ENCODE results near the gene ITIH3.
"Not testable (repeated sequence)": the region's sequence is repeated elsewhere in the genome, so short reads cannot be mapped to it uniquely, and the experiment has no call there.

Gene ITIH3

GRCh38 chr3:52794612-52795099 is at the start of gene ITIH3:
ITIH3 (plus strand) TSS chr3:52794796; CDS start chr3:52794804, 8 bp downstream.
- no peak for FAIRE-seq

GRCh38 chr3:52752045-52752660 is 42.4 kb upstream of the ITIH3 start:
- FAIRE-seq: no peak

GRCh38 chr3:52754373-52754772 is 40.2 kb upstream of the ITIH3 start:
- no peak for FAIRE-seq

GRCh38 chr3:52756141-52756540 is 38.5 kb upstream of the ITIH3 start:
- FAIRE-seq: no peak

GRCh38 chr3:52763466-52763865 is 31.1 kb upstream of the ITIH3 start:
- no peak for FAIRE-seq

- FAIRE-seq: no peak
Measured at GRCh38 chr3:52769786-52770455, 24.7 kb upstream of the ITIH3 start.

- FAIRE-seq: no peak
Measured at GRCh38 chr3:52770496-52771333, 23.9 kb upstream of the ITIH3 start, which contains the start of gene NEK4. NEK4 (minus strand) TSS chr3:52770940; CDS start chr3:52770746, 194 bp downstream.

GRCh38 chr3:52771334-52771681 is 23.3 kb upstream of the ITIH3 start:
- no peak for FAIRE-seq

- FAIRE-seq: no peak
Measured at GRCh38 chr3:52771702-52772101, 22.9 kb upstream of the ITIH3 start.

- no peak for FAIRE-seq
Measured at GRCh38 chr3:52773361-52774065, 21.1 kb upstream of the ITIH3 start.

GRCh38 chr3:52774066-52774713 is 20.4 kb upstream of the ITIH3 start:
- no peak for FAIRE-seq

- FAIRE-seq: no peak
Measured at GRCh38 chr3:52774901-52775864, 19.4 kb upstream of the ITIH3 start.

- no peak for FAIRE-seq
Measured at GRCh38 chr3:52775877-52776276, 18.7 kb upstream of the ITIH3 start.

- FAIRE-seq: not testable (repeated sequence)
Measured at GRCh38 chr3:52776486-52776885, 18.1 kb upstream of the ITIH3 start.

GRCh38 chr3:52777127-52777958 is 17.3 kb upstream of the ITIH3 start, which contains the start of gene ITIH1:
ITIH1 (plus strand) TSS chr3:52777599; CDS start chr3:52777616, 17 bp downstream.
- FAIRE-seq: no peak

- no peak for FAIRE-seq
Measured at GRCh38 chr3:52777959-52778805, 16.4 kb upstream of the ITIH3 start.

GRCh38 chr3:52779011-52779836 is 15.4 kb upstream of the ITIH3 start:
- no peak for FAIRE-seq

Measured in TTC549 (cell line).